H1 (cell line): ENCODE measurements around the gene C3orf20. TPM values are rescaled to one million over a fixed set of nuclear protein-coding genes. Genes with fewer than 3 reads are reported as not detected.

ENCODE experiments used
- CTCF ChIA-PET: fragments of 300-600 bp; sonication (Branson Sonifier 250); formaldehyde crosslinking; loops from one replicate; lab custom pipeline; 2021; ENCODE audit not compliant: partially characterized antibody; lab: Charles Lee
- POLR2A ChIA-PET: fragments of 300-600 bp; sonication (Branson Sonifier 250); formaldehyde crosslinking; loops from one replicate; lab custom pipeline; 2021; ENCODE audit warnings: inconsistent platforms; ENCODE audit not compliant: partially characterized antibody; lab: Charles Lee
- DNase-seq, 2 experiments: peaks; one replicate each; pipeline versions ENCODE4 v3.0.0 to v3.0.0-alpha.2; 2010 to 2022; ENCODE audit warnings: low spot score in 2 of 2, low read depth in 1 of 2, mixed read lengths in 1 of 2
- FAIRE-seq: peaks from 2 replicates; lab custom pipeline; 2011; peaks lifted over from hg19 to GRCh38; lab: Jason Lieb, UNC
- H2AFZ ChIP-seq: 2 replicates; pipeline ENCODE4 v1.8.1; 2012; ENCODE audit warnings: low read length, inconsistent platforms
- H2AK5ac ChIP-seq: 2 replicates; pipeline ENCODE4 v1.6.1; 2013; ENCODE audit warnings: low read depth, low read length
- H2BK120ac ChIP-seq: replicated peaks from 2 replicates; pipeline ENCODE3; 2013; ENCODE audit warnings: low read depth, low read length, inconsistent platforms
- H2BK12ac ChIP-seq: 2 replicates; pipeline ENCODE4 v1.6.1; 2013; ENCODE audit warnings: low read depth, low read length
- H2BK15ac ChIP-seq: 2 replicates; pipeline ENCODE4 v1.6.1; 2013; ENCODE audit warnings: low read length
- H2BK20ac ChIP-seq: 2 replicates; pipeline ENCODE4 v1.6.1; 2013; ENCODE audit warnings: low read length
- H2BK5ac ChIP-seq: 2 replicates; pipeline ENCODE4 v1.6.1; 2013; ENCODE audit warnings: low read depth, low read length
- H3K14ac ChIP-seq: 2 replicates; pipeline ENCODE4 v1.6.1; 2013; ENCODE audit warnings: inconsistent platforms; ENCODE audit not compliant: insufficient read length
- H3K18ac ChIP-seq: 2 replicates; pipeline ENCODE4 v1.6.1; 2013; ENCODE audit warnings: low read length; ENCODE audit errors: extremely low read depth
- H3K23ac ChIP-seq: 2 replicates; pipeline ENCODE4 v1.6.1; 2013; ENCODE audit warnings: inconsistent platforms; ENCODE audit not compliant: insufficient read length
- H3K23me2 ChIP-seq: 2 replicates; pipeline ENCODE4 v1.6.1; 2013; ENCODE audit warnings: low read depth, low read length
- H3K27ac ChIP-seq: 2 replicates; pipeline ENCODE4 v1.6.1; 2011; ENCODE audit warnings: low read depth, low read length, inconsistent platforms
- H3K27me3 ChIP-seq, 4 experiments: replicated peaks in 1 of 4; 1 replicate in 1 of 4; 2 replicates in 3 of 4; pipeline versions ENCODE4 v1.6.1 to v1.8.1; 2011 to 2013; ENCODE audit warnings: low read length in 3 of 4, mild to moderate bottlenecking in 3 of 4, inconsistent platforms in 2 of 4, mixed read lengths in 2 of 4, moderate library complexity in 1 of 4; ENCODE audit not compliant: control insufficient read depth in 3 of 4, insufficient read depth in 3 of 4; ENCODE audit errors: extremely low read depth in 1 of 4
- H3K36me3 ChIP-seq, 4 experiments: 2 replicates each; pipeline versions ENCODE4 v1.6.1 to v1.8.1; 2011 to 2013; ENCODE audit warnings: mild to moderate bottlenecking in 4 of 4, low read length in 3 of 4, moderate library complexity in 2 of 4, control low read depth in 1 of 4, inconsistent platforms in 1 of 4; ENCODE audit not compliant: insufficient read depth in 4 of 4, control insufficient read depth in 2 of 4
- H3K4ac ChIP-seq: replicated peaks from 2 replicates; pipeline ENCODE3; 2013; ENCODE audit warnings: low read length, low read depth, mixed read lengths, inconsistent platforms; ENCODE audit not compliant: insufficient read length
- H3K4me1 ChIP-seq, 4 experiments: replicated peaks in 1 of 4; 1 replicate in 1 of 4; 2 replicates in 3 of 4; pipeline versions ENCODE4 v1.6.1 to v1.8.1; 2011 to 2013; ENCODE audit warnings: low read length in 3 of 4, inconsistent platforms in 2 of 4, mixed read lengths in 1 of 4; ENCODE audit not compliant: insufficient read depth in 4 of 4, control insufficient read depth in 3 of 4
- H3K4me2 ChIP-seq, 2 experiments: 2 replicates each; pipeline versions ENCODE4 v1.6.1 to v1.8.1; 2011 to 2013; ENCODE audit warnings: low read depth in 2 of 2, low read length in 2 of 2, control low read depth in 1 of 2, inconsistent platforms in 1 of 2, mild to moderate bottlenecking in 1 of 2; ENCODE audit not compliant: insufficient read depth in 1 of 2
- H3K4me3 ChIP-seq, 4 experiments: fragments of 200-600, 300-600 bp in 1 of 4; sonication (generic), shearing (Covaris generic), sonication (Bioruptor Twin) in 1 of 4; 2 replicates each; pipeline versions ENCODE4 v1.5.1 to v1.8.1; 2011 to 2016; ENCODE audit warnings: low read length in 4 of 4, low read depth in 3 of 4, control low read depth in 2 of 4, inconsistent platforms in 2 of 4, mild to moderate bottlenecking in 2 of 4, mixed read lengths in 1 of 4, moderate library complexity in 1 of 4; ENCODE audit not compliant: insufficient read depth in 2 of 4; ENCODE audit errors: extremely low read depth in 1 of 4
- H3K56ac ChIP-seq: replicated peaks from 2 replicates; pipeline ENCODE3; 2013; ENCODE audit warnings: low read depth, mild to moderate bottlenecking, mixed read lengths, low read length, inconsistent platforms; ENCODE audit not compliant: insufficient read length
- H3K79me1 ChIP-seq: 2 replicates; pipeline ENCODE4 v1.6.1; 2013; ENCODE audit warnings: low read depth, low read length, control low read depth
- H3K79me2 ChIP-seq, 2 experiments: 2 replicates each; pipeline versions ENCODE4 v1.6.1 to v1.8.1; 2012 to 2013; ENCODE audit warnings: low read length in 2 of 2, mild to moderate bottlenecking in 2 of 2, inconsistent platforms in 1 of 2; ENCODE audit not compliant: insufficient read depth in 2 of 2, control insufficient read depth in 1 of 2
- H3K9ac ChIP-seq, 4 experiments: replicated peaks in 1 of 4; 1 replicate in 1 of 4; 2 replicates in 3 of 4; pipeline versions ENCODE4 v1.6.1 to v1.8.1; 2011 to 2013; ENCODE audit warnings: low read depth in 3 of 4, low read length in 3 of 4, control low read depth in 2 of 4, mild to moderate bottlenecking in 2 of 4, moderate library complexity in 2 of 4, inconsistent platforms in 1 of 4; ENCODE audit errors: extremely low read depth in 1 of 4
- H3K9me3 ChIP-seq, 2 experiments: 2 replicates each; pipeline versions ENCODE4 v1.6.1 to v1.8.1; 2012 to 2013; ENCODE audit warnings: mild to moderate bottlenecking in 2 of 2, moderate library complexity in 2 of 2, control low read depth in 1 of 2, inconsistent platforms in 1 of 2, low read depth in 1 of 2, low read length in 1 of 2, mixed read lengths in 1 of 2; ENCODE audit not compliant: insufficient read depth in 2 of 2
- H4K20me1 ChIP-seq, 2 experiments: replicated peaks in 1 of 2; 2 replicates each; pipeline versions ENCODE3 to v1.8.1; 2011 to 2013; ENCODE audit warnings: inconsistent platforms in 2 of 2, low read length in 2 of 2, mild to moderate bottlenecking in 1 of 2; ENCODE audit not compliant: insufficient read depth in 2 of 2, control insufficient read depth in 1 of 2
- H4K5ac ChIP-seq: 2 replicates; pipeline ENCODE4 v1.6.1; 2013; ENCODE audit warnings: low read length, low read depth, mixed read lengths, inconsistent platforms; ENCODE audit not compliant: insufficient read length
- H4K8ac ChIP-seq: 2 replicates; pipeline ENCODE4 v1.8.0; 2013; ENCODE audit warnings: mild to moderate bottlenecking, moderate library complexity, low read length, inconsistent platforms; ENCODE audit not compliant: insufficient read depth; ENCODE audit errors: extremely low read depth
- H4K91ac ChIP-seq: replicated peaks from 2 replicates; pipeline ENCODE3; 2013; ENCODE audit warnings: low read length, mixed read lengths, inconsistent platforms; ENCODE audit not compliant: insufficient read length
- CBX5 ChIP-seq: fragments of 300-800, 300-1000 bp; sonication (generic); IDR thresholded peaks from 2 replicates; pipeline ENCODE4 v1.7.1; 2016; ENCODE audit warnings: antibody characterized with exemption, low read length, low read depth
- CBX8 ChIP-seq: fragments of 300-800, 300-1000 bp; sonication (generic); IDR thresholded peaks from 2 replicates; pipeline ENCODE4 v1.7.1; 2016; ENCODE audit warnings: low read depth, low read length, borderline replicate concordance
- CHD2 ChIP-seq: IDR thresholded peaks from 2 replicates; pipeline ENCODE4 v1.6.1; 2012; ENCODE audit warnings: low read length, improper control_type of control experiment
- JUND ChIP-seq: IDR thresholded peaks from 2 replicates; pipeline ENCODE4 v1.6.1; 2011; ENCODE audit warnings: mild to moderate bottlenecking, improper control_type of control experiment, low read length
- KDM5A ChIP-seq: fragments of 200-600 bp; IDR thresholded peaks from 2 replicates; pipeline ENCODE4 v1.7.1; 2012; ENCODE audit warnings: mild to moderate bottlenecking, low read length, inconsistent platforms, mixed read lengths
- MAFK ChIP-seq: IDR thresholded peaks from 2 replicates; pipeline ENCODE4 v1.6.1; 2012; ENCODE audit warnings: low read depth, mild to moderate bottlenecking, improper control_type of control experiment, low read length
- POLR2AphosphoS5 ChIP-seq: IDR thresholded peaks from 2 replicates; pipeline ENCODE4 v1.6.1; 2011; ENCODE audit warnings: low read depth, low read length
- RBBP5 ChIP-seq: IDR thresholded peaks from 2 replicates; pipeline ENCODE4 v1.7.1; 2012; ENCODE audit warnings: low read depth, mild to moderate bottlenecking, inconsistent platforms, low read length, moderate library complexity, borderline replicate concordance
- SAP30 ChIP-seq: fragments of 300-600 bp; sonication (generic); IDR thresholded peaks from 2 replicates; pipeline ENCODE4 v1.7.1; 2012; ENCODE audit warnings: low read length, moderate library complexity, mild to moderate bottlenecking, inconsistent platforms; ENCODE audit not compliant: insufficient read depth, insufficient replicate concordance
- SP4 ChIP-seq: IDR thresholded peaks from 2 replicates; pipeline ENCODE4 v1.6.1; 2012; ENCODE audit warnings: low read length, inconsistent platforms
- SUZ12 ChIP-seq: fragments of 200-600 bp; sonication (generic); IDR thresholded peaks from 2 replicates; pipeline ENCODE4 v1.6.1; 2012; ENCODE audit warnings: mild to moderate bottlenecking, inconsistent platforms, low read length, moderate library complexity, mixed read lengths
- TBP ChIP-seq: IDR thresholded peaks from 2 replicates; pipeline ENCODE4 v1.6.1; 2011; ENCODE audit warnings: low read depth, low read length, improper control_type of control experiment
- WGBS, 2 experiments: shearing (Covaris generic) in 1 of 2; methylation state at CpG; one replicate each; pipeline versions ENCODE4 v1.1.6 to v1.1.7; 2013 to 2015; ENCODE audit warnings: low lambda C conversion rate in 2 of 2, mixed read lengths in 2 of 2, inconsistent platforms in 1 of 2, low coverage in 1 of 2, missing lambda C conversion rate in 1 of 2; ENCODE audit not compliant: insufficient replicate concordance in 2 of 2, insufficient coverage in 1 of 2, insufficient read length in 1 of 2; ENCODE audit errors: extremely low coverage in 1 of 2, missing lambda C conversion rate in 1 of 2; 5-methylcytosine and 5-hydroxymethylcytosine counted together
- polyA plus RNA-seq, 7 experiments: library from polyadenylated mRNA; depleted of rRNA in 3 of 7; stranded (reverse) in 5 of 7; unstranded in 2 of 7; fragments of >200 nt in 5 of 7; fragments of 200-250 nt in 2 of 7; gene quantifications; 1 replicate in 5 of 7; 2 replicates in 1 of 7; 4 replicates in 1 of 7; pipeline versions ENCODE4 v1.2.1 to v1.2.3, GENCODE V29; 2011 to 2013; ENCODE audit warnings: missing spikeins in 2 of 7, mixed read lengths in 2 of 7
- total RNA-seq: library from RNA; stranded (reverse); fragmentation: NEBNext Ultra II Directional; extraction: Animal tissue kit (Norgen Biotek cat#: 25700); gene quantifications from 2 replicates; pipeline ENCODE4 v1.2.1, GENCODE V29; 2021
- TF ChIP-seq, protein P1 (sequence below): IDR thresholded peaks from 2 replicates; pipeline ENCODE4 v1.6.1; 2012; ENCODE audit warnings: low read length, inconsistent platforms

The C3orf20 gene
- total and polyA plus RNA-seq, 2 of the 8 experiments (the other 6 are each of a cell fraction or from before 2014, with no cell fraction given), result not detected

DNA sequence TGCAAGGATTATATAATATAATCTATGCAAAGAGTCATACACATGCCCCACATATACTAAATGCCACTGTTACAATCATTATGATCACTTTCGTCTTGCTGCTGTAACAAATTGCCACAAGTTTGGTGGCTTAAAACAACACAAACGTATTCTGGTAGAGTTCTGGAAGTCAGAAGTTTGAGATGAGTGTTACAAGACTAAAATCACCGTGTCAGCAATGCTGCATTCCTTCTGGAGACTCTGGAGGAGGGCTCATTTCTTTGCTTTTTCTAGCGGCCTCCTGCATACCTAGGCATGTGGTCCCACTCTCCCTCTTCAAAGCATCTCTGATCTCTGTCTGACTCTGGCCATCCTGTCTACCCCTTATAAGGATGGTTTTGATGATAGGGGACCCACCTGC, 24.7 kb upstream of the C3orf20 start:
- Histone ChIP-seq H3K4me3 (no peak overlapping the region; a peak in 1 of 8 replicates), H3K9ac (no peak overlapping the region), H3K14ac (no peak overlapping the region), H3K79me2 (peaks cover 3 to 18% of the 10 kb centered on the region in 2 experiments; a peak in 2 of 4 replicates), H3K27ac (no peak overlapping the region), H2BK20ac (no peak overlapping the region), H2BK12ac (no peak overlapping the region), H3K4ac (no peak overlapping the region), H2BK5ac (no peak overlapping the region), H3K23me2 (no peaks in the 10 kb centered on the region), H4K5ac (no peak overlapping the region), H3K4me2 (no peak overlapping the region), H4K20me1 (no peaks in the 10 kb centered on the region), H4K8ac (no peak overlapping the region), H3K23ac (no peak overlapping the region), H2BK15ac (no peak overlapping the region), H2AFZ (no peak overlapping the region), H3K79me1 (no peaks in the 10 kb centered on the region), H4K91ac (no peak overlapping the region), H2AK5ac (no peak overlapping the region), H2BK120ac (no peak overlapping the region), H3K36me3 (peaks cover 0 to 6% (median 3%) of the 10 kb centered on the region in 4 experiments; a peak in 3 of 8 replicates), H3K4me1 (no peaks in the 10 kb centered on the region; a peak in 1 of 7 replicates), H3K18ac (no peak overlapping the region), H3K27me3 (no peaks in the 10 kb centered on the region; a peak in 1 of 7 replicates), H3K56ac (no peak overlapping the region), H3K9me3 (no peaks in the 10 kb centered on the region)
- POLR2A ChIA-PET, result interaction anchor here (1.6 to 2.1 kb wide), 2 partner anchors 11 to 31 kb away, joined by 3 to 14 read pairs; no protein-coding TSS in a partner anchor
- 84% methylated on average over 4 of the region's 4 CpGs; no CpG with 5 or more reads in 1 of the 2 experiments for WGBS, 2 experiments
- no peak for DNase-seq
- CTCF ChIA-PET, result interaction anchor here (0.9 to 1.6 kb wide), 3 partner anchors 12 to 47 kb away, joined by 3 to 4 read pairs (median 3); no protein-coding TSS in a partner anchor
- no peak for FAIRE-seq
- TF ChIP-seq CHD2 (no peak), JUND (no peak), CBX8 (no peak), CBX5 (no peak), KDM5A (no peak), SUZ12 (no peak), POLR2AphosphoS5 (no peak), SP4 (no peak), TBP (no peak), RBBP5 (no peak), MAFK (no peak), SAP30 (no peak)
- TF ChIP-seq, protein P1, sequence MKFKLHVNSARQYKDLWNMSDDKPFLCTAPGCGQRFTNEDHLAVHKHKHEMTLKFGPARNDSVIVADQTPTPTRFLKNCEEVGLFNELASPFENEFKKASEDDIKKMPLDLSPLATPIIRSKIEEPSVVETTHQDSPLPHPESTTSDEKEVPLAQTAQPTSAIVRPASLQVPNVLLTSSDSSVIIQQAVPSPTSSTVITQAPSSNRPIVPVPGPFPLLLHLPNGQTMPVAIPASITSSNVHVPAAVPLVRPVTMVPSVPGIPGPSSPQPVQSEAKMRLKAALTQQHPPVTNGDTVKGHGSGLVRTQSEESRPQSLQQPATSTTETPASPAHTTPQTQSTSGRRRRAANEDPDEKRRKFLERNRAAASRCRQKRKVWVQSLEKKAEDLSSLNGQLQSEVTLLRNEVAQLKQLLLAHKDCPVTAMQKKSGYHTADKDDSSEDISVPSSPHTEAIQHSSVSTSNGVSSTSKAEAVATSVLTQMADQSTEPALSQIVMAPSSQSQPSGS, result no peak
